MM.1S (cell line): ENCODE data around the gene DOK3.
A peak's percentile ranks its signal among the peaks of the same experiment; 100 is the strongest.

Experiments used
- DNase-seq: peaks from one replicate; pipeline ENCODE4 v3.0.0-alpha.2; 2015
- H2AFZ ChIP-seq: fragments of 300-600 bp; sonication (generic); 2 replicates; pipeline ENCODE4 v1.6.0; 2016; ENCODE audit warnings: antibody characterized with exemption, low read length
- H3F3A ChIP-seq: fragments of 300-600 bp; sonication (generic); 2 replicates; pipeline ENCODE4 v1.6.1; 2016; ENCODE audit warnings: mild to moderate bottlenecking, antibody characterized with exemption, low read length, moderate library complexity, mixed read lengths; ENCODE audit not compliant: insufficient read depth
- H3K27ac ChIP-seq: fragments of 300-600 bp; sonication (generic); 2 replicates; pipeline ENCODE4 v1.5.1; 2016; ENCODE audit warnings: mild to moderate bottlenecking, low read length
- H3K27me3 ChIP-seq: fragments of 300-600 bp; sonication (generic); replicated peaks from 2 replicates; pipeline ENCODE4 v1.6.0; 2016; ENCODE audit warnings: low read length; ENCODE audit not compliant: insufficient read depth
- H3K36me3 ChIP-seq: fragments of 300-600 bp; sonication (generic); replicated peaks from 2 replicates; pipeline ENCODE4 v1.6.1; 2016; ENCODE audit warnings: mild to moderate bottlenecking, low read length, mixed read lengths; ENCODE audit not compliant: insufficient read depth
- H3K4me1 ChIP-seq: fragments of 300-600 bp; sonication (generic); 2 replicates; pipeline ENCODE4 v1.6.1; 2016; ENCODE audit warnings: low read length, mixed read lengths
- H3K4me2 ChIP-seq: fragments of 300-600 bp; sonication (generic); 2 replicates; pipeline ENCODE4 v1.6.0; 2016; ENCODE audit warnings: low read depth, low read length
- H3K4me3 ChIP-seq: fragments of 300-600 bp; sonication (generic); 2 replicates; pipeline ENCODE4 v1.5.1; 2016; ENCODE audit warnings: low read length, mixed read lengths
- H3K79me2 ChIP-seq: fragments of 300-600 bp; sonication (generic); 2 replicates; pipeline ENCODE4 v1.6.1; 2016; ENCODE audit warnings: mixed run types, low read length, mixed read lengths
- H3K9ac ChIP-seq: fragments of 300-600 bp; sonication (generic); 2 replicates; pipeline ENCODE4 v1.6.1; 2016; ENCODE audit warnings: low read length, mixed read lengths
- H3K9me2 ChIP-seq: fragments of 300-600 bp; sonication (generic); replicated peaks from 2 replicates; pipeline ENCODE4 v1.6.1; 2016; ENCODE audit warnings: mild to moderate bottlenecking, low read length, mixed read lengths; ENCODE audit not compliant: insufficient read depth
- H3K9me3 ChIP-seq: fragments of 300-600 bp; sonication (generic); replicated peaks from 2 replicates; pipeline ENCODE4 v1.6.1; 2016; ENCODE audit warnings: mild to moderate bottlenecking, low read length, mixed read lengths; ENCODE audit not compliant: insufficient read depth
- H4K20me1 ChIP-seq: fragments of 300-600 bp; sonication (generic); 2 replicates; pipeline ENCODE4 v1.6.1; 2016; ENCODE audit warnings: mild to moderate bottlenecking, low read length, moderate library complexity, mixed read lengths; ENCODE audit not compliant: insufficient read depth
- CTCF ChIP-seq: fragments of 300-600 bp; sonication (generic); IDR thresholded peaks from 2 replicates; pipeline ENCODE4 v1.5.1; 2016; ENCODE audit warnings: antibody characterized with exemption, low read length, mixed read lengths
- EZH2 ChIP-seq: fragments of 300-600 bp; sonication (generic); optimal IDR thresholded peaks from 2 replicates; pipeline ENCODE3; 2017; ENCODE audit warnings: low read depth, mild to moderate bottlenecking, antibody characterized with exemption, low read length, mixed read lengths
- EZH2phosphoT487 ChIP-seq: fragments of 300-600 bp; sonication (generic); IDR thresholded peaks from 2 replicates; pipeline ENCODE4 v1.6.1; 2018; ENCODE audit warnings: antibody characterized with exemption, low read length

Gene DOK3

GRCh38 chr5:177474846-177475562, 34.6 kb downstream of the DOK3 start:
- Histone ChIP-seq H3K9ac (no peak overlapping the region), H3K4me3 (no peak overlapping the region), H3K9me2 (no peaks in the 10 kb centered on the region), H4K20me1 (no peaks in the 10 kb centered on the region), H3K4me1 (no peaks in the 10 kb centered on the region), H3K4me2 (no peak overlapping the region), H3F3A (no peaks in the 10 kb centered on the region), H3K27ac (no peak overlapping the region), H3K27me3 (peaks cover 40% of the 10 kb centered on the region), H3K9me3 (no peaks in the 10 kb centered on the region), H2AFZ (no peak overlapping the region), H3K79me2 (no peaks in the 10 kb centered on the region), H3K36me3 (no peaks in the 10 kb centered on the region)
- no peak for TF ChIP-seq EZH2
- no peak for TF ChIP-seq CTCF
- no peak for TF ChIP-seq EZH2phosphoT487
- no peak for DNase-seq

- H3K9me2 ChIP-seq, result no peaks in the 10 kb centered on the region
- no peak overlapping the region for H2AFZ ChIP-seq
- no peak for DNase-seq
- H3K4me3 ChIP-seq, result no peak overlapping the region
- H3K4me2 ChIP-seq, result no peak overlapping the region
- no peaks in the 10 kb centered on the region for H3F3A ChIP-seq
- H3K4me1 ChIP-seq, result no peaks in the 10 kb centered on the region
- H4K20me1 ChIP-seq, result no peaks in the 10 kb centered on the region
- TF ChIP-seq EZH2 (no peak), CTCF (no peak), EZH2phosphoT487 (no peak)
- no peaks in the 10 kb centered on the region for H3K9me3 ChIP-seq
- H3K36me3 ChIP-seq, result no peaks in the 10 kb centered on the region
- H3K9ac ChIP-seq, result no peak overlapping the region
- no peaks in the 10 kb centered on the region for H3K79me2 ChIP-seq
- no peak overlapping the region for H3K27ac ChIP-seq
- H3K27me3 ChIP-seq, result peaks cover 49% of the 10 kb centered on the region
Measured at GRCh38 chr5:177474002-177474476, 35.6 kb downstream of the DOK3 start.

GRCh38 chr5:177473443-177474001, 36.1 kb downstream of the DOK3 start, which contains the start of gene DBN1:
TSS of gene DBN1 (minus strand) at chr5:177473634. CDS start at chr5:177473521, 113 bp downstream.
- no peak for DNase-seq
- H3K27ac ChIP-seq, result no peak within 1 kb of the TSS

More at GRCh38 chr5:177473443-177474001, 36.1 kb downstream of the DOK3 start, which contains the start of gene DBN1:
- no peaks in the 10 kb centered on the region for H3K4me1 ChIP-seq
- peak within 1 kb of the TSS; percentile 42 for H3K4me3 ChIP-seq
- H3K9me3 ChIP-seq, result no peaks in the 10 kb centered on the region
- no peaks in the 10 kb centered on the region for H3F3A ChIP-seq
- H2AFZ ChIP-seq, result peak within 1 kb of the TSS; percentile 48; the same call in 1 of the 2 replicates
- H4K20me1 ChIP-seq, result no peaks in the 10 kb centered on the region
- H3K9ac ChIP-seq, result peak within 1 kb of the TSS; percentile 10; the same call in 1 of the 2 replicates
- no peaks in the 10 kb centered on the region for H3K79me2 ChIP-seq
- H3K4me2 ChIP-seq, result peak within 1 kb of the TSS; percentile 84
- TF ChIP-seq EZH2phosphoT487 (no peak), EZH2 (no peak), CTCF (no peak)
- H3K9me2 ChIP-seq, result no peaks in the 10 kb centered on the region
- H3K36me3 ChIP-seq, result no peaks in the 10 kb centered on the region
- H3K27me3 ChIP-seq, result peaks cover 55% of the 10 kb centered on the region
